ENCODE measurements around the gene PRKAG1.

The PRKAG1 gene

DNA sequence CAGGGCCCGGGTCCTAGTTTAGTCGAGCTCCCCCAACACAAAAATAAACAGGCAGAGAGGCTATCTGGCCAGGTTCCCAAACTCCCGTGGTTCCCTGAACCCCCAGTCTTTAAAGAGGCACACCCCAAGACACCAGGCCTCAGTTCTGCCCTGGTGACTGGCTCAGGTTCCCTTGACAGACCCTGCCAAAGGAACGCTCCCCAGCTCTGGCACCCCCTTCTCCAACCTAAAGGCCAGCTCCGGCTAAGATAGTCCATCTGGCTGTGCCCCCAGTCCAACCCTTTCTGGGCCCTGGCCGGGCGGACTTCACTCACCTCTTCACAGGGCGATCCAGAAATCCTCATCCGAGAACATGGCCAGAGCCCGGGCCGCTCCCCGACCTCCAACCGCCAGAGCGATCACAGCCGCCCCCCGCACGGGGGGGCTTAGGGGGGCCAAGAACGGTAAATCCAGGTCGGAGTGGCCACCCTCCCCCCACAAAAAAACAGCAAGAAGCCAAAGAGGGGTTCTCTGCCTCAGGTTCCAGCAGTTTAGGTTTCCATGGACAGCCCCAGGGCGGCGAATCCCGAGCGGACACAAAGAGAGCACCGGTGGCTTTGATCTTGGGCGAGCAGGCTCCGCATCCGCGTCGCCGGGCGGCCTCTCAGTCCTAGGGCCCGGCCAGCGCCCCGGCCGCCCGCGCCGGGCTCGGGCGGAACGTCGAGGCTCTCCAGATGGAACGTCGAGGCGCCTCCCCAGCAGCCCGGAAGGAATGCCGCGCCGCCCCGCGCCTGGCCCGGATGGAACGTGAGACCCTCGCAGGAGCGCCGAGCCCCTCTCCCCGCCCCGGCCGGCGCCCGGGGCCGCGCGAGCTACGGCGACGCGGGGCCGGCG lies 41.0 kb upstream of the PRKAG1 start:
- DNase-seq, result peak; percentile 11
- in situ Hi-C loops (cut with HindIII; ENCODE audit: low pct_ligation_motif_present, low sequenced_read_pairs), result no loop called here
- Histone ChIP-seq H3K27ac (peak overlapping the region; percentile 98), H3K4me3 (ENCODE audit: low read depth, low read length) (peak overlapping the region; percentile 86), H3K36me3 (replicated peaks) (peaks cover 8% of the 10 kb centered on the region), H3K27me3 (replicated peaks) (no peaks in the 10 kb centered on the region)
- TF ChIP-seq, protein P1, sequence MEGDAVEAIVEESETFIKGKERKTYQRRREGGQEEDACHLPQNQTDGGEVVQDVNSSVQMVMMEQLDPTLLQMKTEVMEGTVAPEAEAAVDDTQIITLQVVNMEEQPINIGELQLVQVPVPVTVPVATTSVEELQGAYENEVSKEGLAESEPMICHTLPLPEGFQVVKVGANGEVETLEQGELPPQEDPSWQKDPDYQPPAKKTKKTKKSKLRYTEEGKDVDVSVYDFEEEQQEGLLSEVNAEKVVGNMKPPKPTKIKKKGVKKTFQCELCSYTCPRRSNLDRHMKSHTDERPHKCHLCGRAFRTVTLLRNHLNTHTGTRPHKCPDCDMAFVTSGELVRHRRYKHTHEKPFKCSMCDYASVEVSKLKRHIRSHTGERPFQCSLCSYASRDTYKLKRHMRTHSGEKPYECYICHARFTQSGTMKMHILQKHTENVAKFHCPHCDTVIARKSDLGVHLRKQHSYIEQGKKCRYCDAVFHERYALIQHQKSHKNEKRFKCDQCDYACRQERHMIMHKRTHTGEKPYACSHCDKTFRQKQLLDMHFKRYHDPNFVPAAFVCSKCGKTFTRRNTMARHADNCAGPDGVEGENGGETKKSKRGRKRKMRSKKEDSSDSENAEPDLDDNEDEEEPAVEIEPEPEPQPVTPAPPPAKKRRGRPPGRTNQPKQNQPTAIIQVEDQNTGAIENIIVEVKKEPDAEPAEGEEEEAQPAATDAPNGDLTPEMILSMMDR (IDR thresholded peaks at IDR 0.05; ENCODE audit: low read depth, low read length, missing control alignments), result no peak

DNA sequence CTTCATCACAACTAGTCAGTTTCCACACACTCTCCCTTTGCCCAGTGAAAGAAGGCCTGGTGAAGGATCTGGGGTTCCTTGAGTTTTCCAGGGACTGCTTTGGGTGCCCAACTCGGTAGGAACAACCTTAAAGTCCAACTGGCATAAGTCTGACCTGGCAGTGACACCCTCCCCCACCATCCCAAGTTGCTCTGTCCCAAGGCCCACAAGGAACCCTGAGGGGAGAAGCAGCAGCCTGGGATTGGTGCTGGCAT lies 40.4 kb upstream of the PRKAG1 start:
- TF ChIP-seq, protein P1 (IDR thresholded peaks at IDR 0.05; ENCODE audit: low read depth, low read length, missing control alignments), result no peak
- in situ Hi-C loops (cut with HindIII; ENCODE audit: low pct_ligation_motif_present, low sequenced_read_pairs), result no loop called here
- H3K4me3 ChIP-seq (ENCODE audit: low read depth, low read length), result peak overlapping the region; percentile 86

DNA sequence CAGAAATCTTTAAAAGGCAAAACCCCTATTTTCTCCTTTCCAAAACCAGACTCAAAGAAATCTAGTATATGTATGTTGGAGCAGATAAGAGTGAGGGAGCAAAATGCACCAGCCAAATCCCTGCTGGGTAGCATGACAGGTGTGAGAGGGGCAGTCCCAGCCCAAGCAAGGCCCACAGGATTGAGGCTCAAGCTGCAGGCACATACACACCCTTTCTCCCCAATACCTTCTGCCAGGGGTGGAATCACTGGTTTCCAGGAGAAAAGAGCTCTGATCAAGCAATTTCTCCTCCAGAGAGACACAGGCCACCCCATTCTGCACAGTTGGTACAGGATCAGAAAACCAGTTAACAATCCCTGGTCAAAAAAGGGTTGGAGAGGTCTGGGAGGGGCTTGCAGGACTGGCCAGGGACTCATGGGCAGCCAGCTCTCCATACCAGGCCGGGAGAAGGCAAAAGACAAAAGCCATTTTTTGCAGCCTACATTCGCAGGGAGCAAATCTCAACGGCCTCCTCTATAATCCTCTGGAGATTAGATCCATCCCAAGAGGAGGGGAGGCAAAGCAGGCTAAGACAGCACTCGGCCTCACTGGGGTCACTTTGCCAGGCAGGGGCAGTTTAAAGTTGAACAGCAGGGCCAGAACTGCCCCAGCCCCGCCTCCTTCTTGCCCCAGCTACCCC lies 39.9 kb upstream of the PRKAG1 start:
- peak overlapping the region; percentile 86 for H3K4me3 ChIP-seq (ENCODE audit: low read depth, low read length)
- in situ Hi-C loops (cut with HindIII; ENCODE audit: low pct_ligation_motif_present, low sequenced_read_pairs), result no loop called here
- H3K36me3 ChIP-seq (replicated peaks), result peaks cover 17% of the 10 kb centered on the region
- no peak overlapping the region for H3K27ac ChIP-seq
- TF ChIP-seq, protein P1 (IDR thresholded peaks at IDR 0.05; ENCODE audit: low read depth, low read length, missing control alignments), result no peak
- no peaks in the 10 kb centered on the region for H3K27me3 ChIP-seq (replicated peaks)
- no peak for DNase-seq

More for the DNA sequence above, 40.4 kb upstream of the PRKAG1 start:
- no peak for DNase-seq
- peaks cover 12% of the 10 kb centered on the region for H3K36me3 ChIP-seq (replicated peaks)
- no peak overlapping the region for H3K27ac ChIP-seq
- no peaks in the 10 kb centered on the region for H3K27me3 ChIP-seq (replicated peaks)

DNA sequence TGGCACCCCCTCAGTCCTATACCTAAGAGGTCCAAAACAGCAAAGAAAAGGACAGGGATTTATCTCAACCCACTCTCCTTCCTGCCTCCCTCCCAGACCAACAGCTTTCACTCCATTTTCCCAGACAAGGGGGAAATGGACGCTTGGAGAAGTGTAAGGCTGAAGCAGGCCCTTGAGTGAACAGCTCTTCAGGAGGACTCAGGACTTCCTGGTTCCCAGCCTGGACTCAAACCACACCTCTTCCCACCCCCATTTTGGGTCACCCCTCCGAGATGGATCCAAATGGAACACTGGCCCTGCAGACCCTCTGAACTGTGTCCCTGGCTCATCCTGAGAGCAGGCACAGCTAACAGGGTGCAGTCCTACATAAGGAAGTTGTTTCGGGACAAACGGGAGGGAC lies 39.3 kb upstream of the PRKAG1 start:
- no peak overlapping the region for H3K27ac ChIP-seq
- TF ChIP-seq, protein P1 (IDR thresholded peaks at IDR 0.05; ENCODE audit: low read depth, low read length, missing control alignments), result no peak
- H3K4me3 ChIP-seq (ENCODE audit: low read depth, low read length), result peak overlapping the region; percentile 86
- H3K36me3 ChIP-seq (replicated peaks), result peaks cover 23% of the 10 kb centered on the region
- in situ Hi-C loops (cut with HindIII; ENCODE audit: low pct_ligation_motif_present, low sequenced_read_pairs), result no loop called here
- no peak for DNase-seq
- H3K27me3 ChIP-seq (replicated peaks), result no peaks in the 10 kb centered on the region

DNA sequence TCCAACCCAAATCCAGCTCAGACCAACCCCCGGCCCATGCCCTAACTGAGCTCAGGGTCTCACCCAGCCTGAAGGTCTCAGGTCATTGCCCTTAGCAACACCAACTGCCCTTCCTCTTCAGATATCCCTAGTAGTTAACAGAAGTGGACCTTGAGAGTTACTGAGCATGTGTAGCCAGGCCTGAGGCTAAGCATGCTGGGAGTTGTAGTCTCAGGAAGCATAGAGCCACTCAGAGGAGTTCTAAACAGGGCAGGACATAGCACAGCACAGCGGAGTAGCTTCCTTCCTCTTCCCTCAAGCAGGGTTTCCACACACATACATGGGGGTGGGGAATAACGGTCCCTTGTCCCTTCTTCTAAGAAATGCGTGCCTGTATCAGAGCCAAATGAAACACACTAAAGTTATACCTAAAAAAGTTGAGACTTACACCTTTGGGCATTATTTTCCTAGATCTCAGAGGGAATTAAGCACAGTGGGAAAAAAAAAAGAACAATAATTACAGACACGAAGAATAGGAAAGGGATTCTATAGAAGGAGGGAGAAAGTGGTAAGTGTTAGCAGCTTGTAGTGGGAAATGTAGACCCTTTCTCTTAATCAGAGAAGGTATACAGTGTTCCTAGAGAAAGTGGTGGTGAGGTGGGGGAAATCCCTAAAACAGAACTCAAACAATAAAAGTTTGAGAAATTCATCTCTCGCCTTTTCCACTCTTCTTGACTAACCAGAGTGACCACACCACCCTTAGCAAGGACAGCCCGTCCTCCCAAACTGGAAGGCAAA lies 37.6 kb upstream of the PRKAG1 start:
- H3K27me3 ChIP-seq (replicated peaks), result no peaks in the 10 kb centered on the region
- peak; percentile 81 for DNase-seq
- TF ChIP-seq, protein P1 (IDR thresholded peaks at IDR 0.05; ENCODE audit: low read depth, low read length, missing control alignments), result no peak
- H3K27ac ChIP-seq, result no peak overlapping the region
- H3K4me3 ChIP-seq (ENCODE audit: low read depth, low read length), result peak overlapping the region; percentile 86
- in situ Hi-C loops (cut with HindIII; ENCODE audit: low pct_ligation_motif_present, low sequenced_read_pairs), result no loop called here
- H3K36me3 ChIP-seq (replicated peaks), result peaks cover 40% of the 10 kb centered on the region
